Left ventricle myocardium inferior (tissue), 1 donor: ENCODE results near the gene MEGF8. TPM values are rescaled to one million over a fixed set of nuclear protein-coding genes. Genes with fewer than 3 reads are reported as not detected.

Source experiments
- DNase-seq: peaks from one replicate; pipeline ENCODE4 v3.0.0-alpha.2; 2020
- H3K27ac ChIP-seq: fragments of 200-600 bp; replicated peaks from 2 replicates; pipeline ENCODE4 v1.8.0; 2021
- H3K27me3 ChIP-seq: fragments of 200-600 bp; 2 replicates; pipeline ENCODE4 v1.8.0; 2021; ENCODE audit warnings: low read depth
- H3K36me3 ChIP-seq: fragments of 200-600 bp; 2 replicates; pipeline ENCODE4 v1.8.0; 2021
- H3K4me1 ChIP-seq: fragments of 200-600 bp; 2 replicates; pipeline ENCODE4 v1.8.0; 2021
- H3K4me3 ChIP-seq: fragments of 200-600 bp; 2 replicates; pipeline ENCODE4 v1.8.0; 2021; ENCODE audit warnings: mild to moderate bottlenecking, moderate library complexity
- H3K9me3 ChIP-seq: fragments of 200-600 bp; replicated peaks from 2 replicates; pipeline ENCODE4 v1.8.0; 2021
- CTCF ChIP-seq: fragments of 200-600 bp; IDR thresholded peaks from 2 replicates; pipeline ENCODE4 v1.8.0; 2021; ENCODE audit warnings: antibody characterized with exemption, mild to moderate bottlenecking, borderline replicate concordance
- intact Hi-C: fragments of 100-400 bp; cut with micrococcal nuclease; formaldehyde crosslinking; loops from one replicate; pipeline ENCODE4 v1.11.0; 2022
- total RNA-seq: library from RNA; stranded (reverse); fragmentation: NEBNext Ultra II Directional; extraction: Animal tissue kit (Norgen Biotek cat#: 25700); gene quantifications from one replicate; pipeline ENCODE4 v1.2.1, GENCODE V29; 2021
- donor health status: DM: no; HTN: yes; CAD: no; lungs with severe emphysema.

The MEGF8 gene
- total RNA-seq, 1 donor from 2014 or later = 34.3 TPM

DNA sequence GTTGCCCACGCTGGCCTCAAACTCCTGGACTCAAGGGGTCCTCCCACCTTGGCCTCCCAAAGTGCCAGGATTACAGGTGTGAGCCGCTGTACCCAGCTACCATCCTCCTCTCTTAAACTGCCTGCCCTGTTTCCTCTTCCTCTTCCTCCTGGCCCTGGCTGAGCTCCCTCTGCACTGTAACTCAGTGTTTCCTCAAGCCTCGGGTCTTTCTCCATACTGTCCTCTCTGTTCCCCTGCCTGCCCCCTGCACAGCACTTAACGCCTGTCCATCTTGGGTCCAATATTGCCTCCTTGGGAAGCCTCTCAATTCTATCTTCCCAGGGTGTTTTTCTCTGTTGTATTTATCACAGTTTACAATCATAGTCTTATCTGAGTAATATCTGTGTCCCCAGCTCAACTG lies 95.7 kb downstream of the MEGF8 start:
- peak overlapping the region; percentile 93 for H3K4me3 ChIP-seq

GRCh38 chr19:42421591-42422031 lies 96.2 kb downstream of the MEGF8 start:
- Histone ChIP-seq H3K27ac (peak overlapping the region; percentile 90), H3K9me3 (no peaks in the 10 kb centered on the region), H3K4me3 (peak overlapping the region; percentile 93), H3K4me1 (peaks cover 68% of the 10 kb centered on the region), H3K36me3 (peaks cover 7% of the 10 kb centered on the region), H3K27me3 (no peaks in the 10 kb centered on the region)
- TF ChIP-seq CTCF = no peak
- DNase-seq = no peak
- intact Hi-C loops = no loop called here

More for the DNA sequence above, 95.7 kb downstream of the MEGF8 start:
- no peak for DNase-seq
- peaks cover 64% of the 10 kb centered on the region for H3K4me1 ChIP-seq
- peaks cover 7% of the 10 kb centered on the region for H3K36me3 ChIP-seq
- TF ChIP-seq CTCF = no peak
- intact Hi-C loops = no loop called here
- peak overlapping the region; percentile 90 for H3K27ac ChIP-seq
- H3K9me3 ChIP-seq = no peaks in the 10 kb centered on the region
- H3K27me3 ChIP-seq = no peaks in the 10 kb centered on the region

GRCh38 chr19:42422092-42422900 lies 96.9 kb downstream of the MEGF8 start:
- peak overlapping the region; percentile 90 for H3K27ac ChIP-seq
- H3K4me3 ChIP-seq = peak overlapping the region; percentile 93
- no peaks in the 10 kb centered on the region for H3K9me3 ChIP-seq
- H3K4me1 ChIP-seq = peaks cover 74% of the 10 kb centered on the region
- H3K27me3 ChIP-seq = no peaks in the 10 kb centered on the region
- H3K36me3 ChIP-seq = peaks cover 2% of the 10 kb centered on the region
- intact Hi-C loops = no loop called here
- no peak for TF ChIP-seq CTCF
- no peak for DNase-seq

- no peak for TF ChIP-seq CTCF
- intact Hi-C loops = no loop called here
- Histone ChIP-seq H3K9me3 (no peaks in the 10 kb centered on the region), H3K4me1 (peaks cover 78% of the 10 kb centered on the region), H3K4me3 (peak overlapping the region; percentile 93), H3K27me3 (no peaks in the 10 kb centered on the region), H3K27ac (peak overlapping the region; percentile 90), H3K36me3 (no peaks in the 10 kb centered on the region)
- DNase-seq = no peak
Observed at GRCh38 chr19:42422901-42423461, 97.5 kb downstream of the MEGF8 start.

- no peaks in the 10 kb centered on the region for H3K36me3 ChIP-seq
- DNase-seq = peak; percentile 87
- H3K4me1 ChIP-seq = peaks cover 77% of the 10 kb centered on the region
- H3K27me3 ChIP-seq = no peaks in the 10 kb centered on the region
- peak overlapping the region; percentile 90 for H3K27ac ChIP-seq
- no peaks in the 10 kb centered on the region for H3K9me3 ChIP-seq
- peak overlapping the region; percentile 93 for H3K4me3 ChIP-seq
- intact Hi-C loops = no loop called here
- TF ChIP-seq CTCF = no peak
Observed at GRCh38 chr19:42423462-42424344, 98.3 kb downstream of the MEGF8 start.
